ENCODE measurements around the gene AOPEP. TPM values are rescaled to one million over a fixed set of nuclear protein-coding genes. Genes with fewer than 3 reads are reported as not detected.
"Not testable (repeated sequence)": the region's sequence is repeated elsewhere in the genome, so short reads cannot be mapped to it uniquely, and the experiment has no call there.

The AOPEP gene
- total RNA-seq, 1 donor from 2014 or later: 25.8 TPM

GRCh38 chr9:94827584-94828304 lies 101.2 kb downstream of the AOPEP start:
- no peak for TF ChIP-seq CTCF (IDR thresholded peaks at IDR 0.05; ENCODE audit: partially characterized antibody, unreplicated experiment)
- no peak overlapping the region for H3K27ac Mint-ChIP-seq (ENCODE audit: unreplicated experiment)

GRCh38 chr9:94829380-94830070 lies 103.0 kb downstream of the AOPEP start:
- H3K27me3 Mint-ChIP-seq (ENCODE audit: unreplicated experiment): no peaks in the 10 kb centered on the region
- H3K4me1 Mint-ChIP-seq (ENCODE audit: low read depth, unreplicated experiment): peaks cover 14% of the 10 kb centered on the region
- H3K9me3 Mint-ChIP-seq (ENCODE audit: unreplicated experiment): no peaks in the 10 kb centered on the region
- no peak for TF ChIP-seq CTCF (IDR thresholded peaks at IDR 0.05; ENCODE audit: partially characterized antibody, unreplicated experiment)
- H3K4me3 Mint-ChIP-seq (ENCODE audit: unreplicated experiment): no peak overlapping the region
- H3K27ac Mint-ChIP-seq (ENCODE audit: unreplicated experiment): no peak overlapping the region
- DNase-seq: no peak
- H3K36me3 Mint-ChIP-seq (ENCODE audit: unreplicated experiment): peaks cover 8% of the 10 kb centered on the region

More at GRCh38 chr9:94827584-94828304, 101.2 kb downstream of the AOPEP start:
- Mint-ChIP-seq H3K4me1 (ENCODE audit: low read depth, unreplicated experiment) (peaks cover 14% of the 10 kb centered on the region), H3K9me3 (ENCODE audit: unreplicated experiment) (no peaks in the 10 kb centered on the region), H3K36me3 (ENCODE audit: unreplicated experiment) (peaks cover 13% of the 10 kb centered on the region), H3K27me3 (ENCODE audit: unreplicated experiment) (peaks cover 1% of the 10 kb centered on the region), H3K4me3 (ENCODE audit: unreplicated experiment) (no peak overlapping the region)
- no peak for DNase-seq

- H3K4me1 Mint-ChIP-seq (ENCODE audit: low read depth, unreplicated experiment): peaks cover 14% of the 10 kb centered on the region
- H3K9me3 Mint-ChIP-seq (ENCODE audit: unreplicated experiment): not testable (repeated sequence)
These were observed 103.6 kb downstream of the AOPEP start for GRCh38 chr9:94830071-94830604.

GRCh38 chr9:94833802-94834201 lies 107.3 kb downstream of the AOPEP start:
- peaks cover 18% of the 10 kb centered on the region for H3K36me3 Mint-ChIP-seq (ENCODE audit: unreplicated experiment)
- no peak for DNase-seq
- H3K4me1 Mint-ChIP-seq (ENCODE audit: low read depth, unreplicated experiment): no peaks in the 10 kb centered on the region
- no peaks in the 10 kb centered on the region for H3K9me3 Mint-ChIP-seq (ENCODE audit: unreplicated experiment)
- H3K27ac Mint-ChIP-seq (ENCODE audit: unreplicated experiment): no peak overlapping the region
- no peak overlapping the region for H3K4me3 Mint-ChIP-seq (ENCODE audit: unreplicated experiment)
- no peaks in the 10 kb centered on the region for H3K27me3 Mint-ChIP-seq (ENCODE audit: unreplicated experiment)
- TF ChIP-seq CTCF (IDR thresholded peaks at IDR 0.05; ENCODE audit: partially characterized antibody, unreplicated experiment): no peak

More at GRCh38 chr9:94830071-94830604, 103.6 kb downstream of the AOPEP start:
- not testable (repeated sequence) for H3K36me3 Mint-ChIP-seq (ENCODE audit: unreplicated experiment); H3K27me3 Mint-ChIP-seq (ENCODE audit: unreplicated experiment); H3K27ac Mint-ChIP-seq (ENCODE audit: unreplicated experiment); DNase-seq; H3K4me3 Mint-ChIP-seq (ENCODE audit: unreplicated experiment)

- DNase-seq: no peak
These were observed 110.9 kb downstream of the AOPEP start for GRCh38 chr9:94837404-94837803.

More at GRCh38 chr9:94837404-94837803, 110.9 kb downstream of the AOPEP start:
- peaks cover 16% of the 10 kb centered on the region for H3K36me3 Mint-ChIP-seq (ENCODE audit: unreplicated experiment)
- H3K4me3 Mint-ChIP-seq (ENCODE audit: unreplicated experiment): no peak overlapping the region
- H3K27ac Mint-ChIP-seq (ENCODE audit: unreplicated experiment): no peak overlapping the region
- no peaks in the 10 kb centered on the region for H3K4me1 Mint-ChIP-seq (ENCODE audit: low read depth, unreplicated experiment)
- no peak for TF ChIP-seq CTCF (IDR thresholded peaks at IDR 0.05; ENCODE audit: partially characterized antibody, unreplicated experiment)
- H3K9me3 Mint-ChIP-seq (ENCODE audit: unreplicated experiment): peaks cover 3% of the 10 kb centered on the region
- H3K27me3 Mint-ChIP-seq (ENCODE audit: unreplicated experiment): no peaks in the 10 kb centered on the region
